GM12874 (cell line): Measurements from ENCODE around the gene MAPK12.

Experiments
- TF ChIP-seq, protein P1 (sequence below): IDR thresholded peaks from 2 replicates; pipeline ENCODE4 v1.5.1; 2011; ENCODE audit warnings: low read depth, mild to moderate bottlenecking, control low read depth, low read length, moderate library complexity; ENCODE audit not compliant: insufficient read depth

The MAPK12 gene

DNA sequence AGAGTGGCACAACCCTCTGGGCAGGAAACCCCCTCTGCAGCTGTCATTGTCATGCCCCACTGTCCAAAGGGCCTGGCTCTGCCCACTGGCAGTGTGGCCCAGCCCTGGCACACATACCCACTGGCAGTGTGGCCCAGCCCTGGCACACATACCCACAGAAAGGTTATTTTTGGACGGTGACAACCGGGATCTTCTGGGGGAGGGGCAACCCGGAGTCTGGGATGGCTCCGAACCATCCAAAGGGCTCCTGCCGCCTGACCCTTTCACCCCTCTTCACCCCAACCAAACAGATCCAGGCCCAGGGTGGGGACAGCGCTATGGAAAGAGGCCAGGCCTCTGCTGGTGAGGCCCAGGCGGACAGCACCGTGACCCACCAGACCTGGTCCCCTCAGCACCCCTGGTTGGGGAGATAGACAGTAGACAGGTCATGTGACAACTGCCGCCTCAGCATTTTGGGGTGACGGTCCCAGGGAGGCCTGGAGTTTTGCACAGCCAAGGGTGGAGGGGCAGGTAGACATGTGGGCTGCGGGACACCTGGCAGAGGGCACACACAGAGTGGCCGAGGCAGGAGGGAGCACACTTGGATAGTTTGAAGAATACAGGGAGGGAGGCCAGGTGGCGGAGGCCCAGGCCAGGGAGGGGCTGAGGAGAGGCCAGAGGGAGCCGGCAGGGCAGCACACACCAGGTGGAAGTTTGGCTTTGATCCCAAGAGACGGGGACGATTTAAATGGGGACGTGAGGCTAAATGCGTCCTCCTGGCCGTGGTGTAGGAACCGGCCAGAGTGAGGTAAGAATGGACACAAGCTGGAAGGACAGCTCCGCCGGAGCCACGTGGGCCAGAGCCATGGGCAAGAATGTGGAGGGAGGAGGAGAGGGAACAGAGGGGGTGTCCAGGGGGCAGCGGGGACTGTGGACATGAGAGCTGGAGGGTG, 2.9 kb downstream of the MAPK12 start:
- TF ChIP-seq, protein P1, sequence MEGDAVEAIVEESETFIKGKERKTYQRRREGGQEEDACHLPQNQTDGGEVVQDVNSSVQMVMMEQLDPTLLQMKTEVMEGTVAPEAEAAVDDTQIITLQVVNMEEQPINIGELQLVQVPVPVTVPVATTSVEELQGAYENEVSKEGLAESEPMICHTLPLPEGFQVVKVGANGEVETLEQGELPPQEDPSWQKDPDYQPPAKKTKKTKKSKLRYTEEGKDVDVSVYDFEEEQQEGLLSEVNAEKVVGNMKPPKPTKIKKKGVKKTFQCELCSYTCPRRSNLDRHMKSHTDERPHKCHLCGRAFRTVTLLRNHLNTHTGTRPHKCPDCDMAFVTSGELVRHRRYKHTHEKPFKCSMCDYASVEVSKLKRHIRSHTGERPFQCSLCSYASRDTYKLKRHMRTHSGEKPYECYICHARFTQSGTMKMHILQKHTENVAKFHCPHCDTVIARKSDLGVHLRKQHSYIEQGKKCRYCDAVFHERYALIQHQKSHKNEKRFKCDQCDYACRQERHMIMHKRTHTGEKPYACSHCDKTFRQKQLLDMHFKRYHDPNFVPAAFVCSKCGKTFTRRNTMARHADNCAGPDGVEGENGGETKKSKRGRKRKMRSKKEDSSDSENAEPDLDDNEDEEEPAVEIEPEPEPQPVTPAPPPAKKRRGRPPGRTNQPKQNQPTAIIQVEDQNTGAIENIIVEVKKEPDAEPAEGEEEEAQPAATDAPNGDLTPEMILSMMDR: no peak

DNA sequence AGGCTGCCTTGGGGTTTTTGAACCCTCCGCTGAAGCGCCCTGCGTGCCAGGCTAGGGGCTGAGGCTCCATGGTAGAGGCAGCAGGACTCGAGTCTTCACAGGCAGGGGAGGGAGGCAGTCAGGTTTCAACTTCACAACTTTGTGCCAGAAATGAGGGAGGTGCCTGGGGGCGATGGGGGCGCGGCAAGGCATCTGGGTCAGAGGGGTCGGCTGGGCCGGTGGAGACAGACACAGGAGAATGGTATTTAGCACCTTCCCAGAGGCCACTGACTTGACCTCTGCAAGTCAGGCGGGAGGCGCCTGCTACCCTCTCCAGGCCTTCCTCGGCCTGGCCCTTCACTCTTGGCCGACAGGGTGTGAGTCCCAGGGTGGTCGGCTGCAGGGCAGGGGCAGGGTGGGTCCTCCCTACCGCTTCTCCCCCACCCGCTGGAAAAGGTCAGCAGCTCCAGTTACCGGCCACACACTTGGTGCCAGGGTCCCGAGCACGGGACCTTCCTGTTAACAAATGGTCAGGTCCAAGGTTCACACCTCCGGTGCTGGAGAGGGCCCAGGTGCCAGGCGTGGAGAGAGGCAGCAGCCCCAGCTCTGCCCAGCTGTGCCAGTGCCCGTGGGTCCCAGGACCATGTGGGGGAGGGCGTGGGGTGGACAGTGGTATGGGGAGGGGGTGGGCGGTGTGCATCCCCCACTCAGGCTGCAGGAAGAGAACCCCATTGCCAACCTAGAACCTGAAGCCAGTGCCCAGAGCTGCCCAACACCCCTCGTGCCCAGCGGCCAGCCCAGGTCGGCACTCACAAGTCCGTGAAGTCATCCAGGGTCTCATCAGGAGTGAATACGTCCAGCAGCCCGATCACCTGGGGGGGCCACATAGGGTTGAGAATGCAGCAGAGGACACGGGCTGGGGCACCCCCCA, 3.8 kb downstream of the MAPK12 start:
- TF ChIP-seq, protein P1: no peak

DNA sequence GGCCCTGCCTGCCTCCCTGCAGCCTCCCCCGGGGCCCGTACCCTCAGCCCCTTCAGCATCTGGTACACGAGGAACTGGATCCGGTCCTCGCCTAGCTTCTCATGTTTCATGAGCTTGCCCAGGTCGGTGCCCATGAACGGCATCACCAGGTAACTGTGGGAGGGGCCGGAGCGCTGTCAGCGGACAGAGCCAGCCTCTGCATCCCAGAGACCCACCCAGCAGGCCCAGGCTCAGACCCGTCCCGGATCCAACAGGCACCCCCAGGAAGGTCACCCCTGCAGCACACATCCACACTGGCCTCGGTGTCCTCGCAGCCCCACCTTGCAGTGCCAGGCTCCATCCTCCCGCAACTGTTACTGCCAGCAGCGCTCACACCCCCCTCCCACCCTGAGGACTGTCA, 4.4 kb downstream of the MAPK12 start:
- TF ChIP-seq, protein P1: no peak

DNA sequence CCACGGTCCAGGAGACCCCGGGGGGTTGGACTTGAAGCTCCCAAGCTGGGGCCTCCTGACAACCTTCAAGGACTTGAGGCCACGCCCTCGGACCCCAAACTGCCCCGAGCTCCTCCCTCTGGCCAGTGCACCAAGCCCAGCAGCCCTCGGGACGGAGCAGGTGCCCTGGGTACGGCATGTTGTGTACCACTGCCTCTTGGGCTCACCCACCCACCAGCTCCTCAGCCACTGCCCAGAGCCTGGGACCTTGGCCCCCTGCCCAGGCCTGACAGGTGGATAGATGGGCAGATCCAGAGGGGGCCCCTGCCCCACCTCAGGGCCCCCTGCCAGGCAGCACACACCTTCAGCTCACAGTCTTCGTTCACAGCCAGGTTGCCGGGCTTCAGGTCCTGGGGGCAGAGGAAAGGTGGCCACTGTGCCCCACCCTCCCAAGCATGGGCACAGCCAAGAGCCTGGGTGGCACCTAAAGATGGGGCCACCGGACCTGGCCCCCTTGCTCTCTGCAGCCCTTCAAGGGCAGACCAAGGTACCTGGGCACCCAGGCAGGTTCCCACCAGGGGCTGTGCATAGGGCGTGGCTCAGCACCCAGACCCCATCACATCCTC, 5.1 kb downstream of the MAPK12 start:
- TF ChIP-seq, protein P1: no peak

DNA sequence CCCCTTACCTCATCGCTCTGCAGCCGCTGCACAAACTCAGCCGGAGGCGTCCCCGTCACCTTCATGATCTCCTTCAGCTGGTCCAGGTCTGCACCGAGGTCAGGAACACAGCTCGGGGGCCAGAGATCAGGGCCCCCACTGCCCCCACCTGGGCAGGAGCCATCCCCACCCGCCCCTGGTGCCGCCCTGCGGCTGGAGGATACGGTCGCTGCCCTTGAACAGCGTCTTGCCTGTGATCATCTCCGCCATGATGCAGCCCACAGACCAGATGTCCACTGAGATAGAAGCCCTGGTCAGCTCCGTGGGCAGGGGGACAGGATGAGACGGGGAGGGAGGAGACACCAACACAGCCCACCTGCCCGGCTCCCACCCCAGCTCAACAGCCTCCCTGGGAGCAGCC, 5.9 kb downstream of the MAPK12 start:
- TF ChIP-seq, protein P1: no peak

DNA sequence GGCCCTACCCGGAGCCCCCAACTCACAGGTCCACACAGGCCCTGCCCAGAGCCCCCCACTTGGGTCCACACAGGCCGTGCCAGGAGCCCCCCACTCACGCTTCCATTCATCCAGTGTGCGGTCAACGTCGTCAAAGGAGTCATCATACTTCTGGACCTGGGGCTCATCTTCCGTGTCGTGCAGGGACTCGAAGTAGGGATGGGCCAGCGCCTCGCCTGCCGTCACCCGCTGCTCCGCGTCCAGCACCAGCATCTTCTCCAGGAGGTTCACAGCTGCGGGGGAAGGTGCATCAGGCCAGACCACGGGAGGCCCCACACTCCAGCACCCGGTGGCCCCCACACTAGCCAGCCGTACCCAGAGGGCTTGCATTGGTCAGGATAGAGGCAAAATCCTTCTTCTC, 6.4 kb downstream of the MAPK12 start:
- TF ChIP-seq, protein P1: no peak

DNA sequence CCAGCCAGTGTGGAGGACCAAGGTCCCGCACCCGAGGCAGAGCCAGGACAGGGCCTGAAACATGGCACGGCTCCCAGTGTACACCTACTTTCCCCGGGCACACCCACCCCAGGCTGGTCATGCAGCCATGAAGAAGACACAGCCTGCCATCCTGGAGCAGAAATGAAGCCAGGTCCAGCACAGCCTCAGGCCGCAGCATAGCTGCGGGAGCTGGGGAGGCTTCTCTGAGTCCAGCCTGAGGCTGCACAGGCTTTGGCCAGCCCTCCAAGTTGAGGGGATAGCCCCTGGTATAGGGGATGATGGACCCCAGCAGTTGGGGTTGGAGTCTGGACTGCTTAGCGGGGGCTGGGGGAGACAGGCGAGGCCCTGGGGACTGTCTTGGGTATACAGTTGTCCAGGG, 7.5 kb downstream of the MAPK12 start:
- TF ChIP-seq, protein P1: no peak
